IMR-90 (cell line): ENCODE measurements around the gene ST6GALNAC2. TPM values are rescaled to one million over a fixed set of nuclear protein-coding genes. Genes with fewer than 3 reads are reported as not detected.

Experiments
- ATAC-seq: fragments of 200-7000 bp; cut with Tn5 transposase; 2 replicates; pipeline ENCODE4 v1.9.1; 2020; ENCODE audit warnings: low read depth, mild to moderate bottlenecking, moderate library complexity
- BruUV-seq: library from RNA; stranded (reverse); fragments of 400-500 nt; replicated peaks from 2 replicates; lab custom pipeline; 2021; lab: Mats Ljungman, UMichigan
- CTCF ChIA-PET: fragments of 300-600 bp; formaldehyde crosslinking; extraction: SDS; loops from one replicate; lab custom pipeline; 2021; ENCODE audit warnings: antibody characterized with exemption; lab: Yijun Ruan, JAX
- POLR2A ChIA-PET: fragments of 300-600 bp; sonication (Branson Sonifier 250); formaldehyde crosslinking; loops from one replicate; lab custom pipeline; 2022; ENCODE audit warnings: antibody characterized with exemption; ENCODE audit not compliant: unreplicated experiment; lab: Charles Lee
- DNase-seq: peaks from one replicate; pipeline ENCODE4 v3.0.0; 2013
- H2AFZ ChIP-seq: replicated peaks from 2 replicates; pipeline ENCODE3; 2013; ENCODE audit warnings: low read length, mild to moderate bottlenecking; ENCODE audit not compliant: poor library complexity
- H2AK5ac ChIP-seq: 2 replicates; pipeline ENCODE4 v1.6.1; 2013; ENCODE audit warnings: low read depth, low read length, inconsistent platforms
- H2AK9ac ChIP-seq: replicated peaks from 2 replicates; pipeline ENCODE3; 2013; ENCODE audit warnings: mild to moderate bottlenecking, low read depth, low read length, moderate library complexity; ENCODE audit not compliant: poor library complexity
- H2BK120ac ChIP-seq: 2 replicates; pipeline ENCODE4 v1.6.1; 2013; ENCODE audit warnings: low read depth, low read length, inconsistent platforms
- H2BK15ac ChIP-seq: 3 replicates; pipeline ENCODE4 v1.6.1; 2013; ENCODE audit warnings: low read depth, low read length, inconsistent platforms
- H2BK20ac ChIP-seq: 2 replicates; pipeline ENCODE4 v1.6.1; 2013; ENCODE audit warnings: low read depth, mild to moderate bottlenecking, inconsistent platforms, low read length, moderate library complexity
- H2BK5ac ChIP-seq: 2 replicates; pipeline ENCODE4 v1.6.1; 2013; ENCODE audit warnings: mild to moderate bottlenecking, low read depth, low read length, inconsistent platforms; ENCODE audit not compliant: poor library complexity, severe bottlenecking
- H3K14ac ChIP-seq: replicated peaks from 2 replicates; pipeline ENCODE4 v1.6.1; 2013; ENCODE audit warnings: low read depth, low read length, inconsistent platforms
- H3K18ac ChIP-seq: 2 replicates; pipeline ENCODE4 v1.6.1; 2013; ENCODE audit warnings: low read depth, low read length, control low read depth
- H3K23ac ChIP-seq: 2 replicates; pipeline ENCODE4 v1.6.1; 2013; ENCODE audit warnings: low read depth, low read length, inconsistent platforms
- H3K27ac ChIP-seq: 2 replicates; pipeline ENCODE4 v1.5.1; 2013; ENCODE audit warnings: mild to moderate bottlenecking, control low read depth, low read length; ENCODE audit not compliant: insufficient read depth
- H3K27me3 ChIP-seq: 2 replicates; pipeline ENCODE4 v1.6.1; 2013; ENCODE audit warnings: low read length; ENCODE audit not compliant: control insufficient read depth, insufficient read depth
- H3K36me3 ChIP-seq: 2 replicates; pipeline ENCODE4 v1.6.1; 2013; ENCODE audit warnings: low read length, mixed read lengths; ENCODE audit not compliant: control insufficient read depth, insufficient read depth
- H3K4ac ChIP-seq: 2 replicates; pipeline ENCODE4 v1.6.1; 2013; ENCODE audit warnings: low read depth, low read length, inconsistent platforms
- H3K4me1 ChIP-seq: 2 replicates; pipeline ENCODE4 v1.6.1; 2013; ENCODE audit warnings: low read length, mixed read lengths; ENCODE audit not compliant: control insufficient read depth, insufficient read depth
- H3K4me2 ChIP-seq: 2 replicates; pipeline ENCODE4 v1.6.1; 2013; ENCODE audit warnings: low read depth, mild to moderate bottlenecking, control low read depth, low read length, moderate library complexity
- H3K4me3 ChIP-seq: 2 replicates; pipeline ENCODE4 v1.5.1; 2013; ENCODE audit warnings: low read depth, mild to moderate bottlenecking, control low read depth, low read length, moderate library complexity; ENCODE audit not compliant: insufficient read depth
- H3K56ac ChIP-seq: 2 replicates; pipeline ENCODE4 v1.6.1; 2013; ENCODE audit warnings: low read length, inconsistent platforms; ENCODE audit not compliant: insufficient read depth; ENCODE audit errors: extremely low read depth
- H3K79me1 ChIP-seq, 2 experiments: 2 replicates each; pipeline ENCODE4 v1.6.1; 2013; ENCODE audit warnings: low read length in 2 of 2, inconsistent platforms in 1 of 2, low read depth in 1 of 2
- H3K9ac ChIP-seq: 2 replicates; pipeline ENCODE4 v1.6.1; 2013; ENCODE audit warnings: low read depth, low read length, control low read depth
- H3K9me1 ChIP-seq: 2 replicates; pipeline ENCODE4 v1.6.1; 2013; ENCODE audit warnings: low read length, inconsistent platforms; ENCODE audit not compliant: insufficient read depth
- H3K9me3 ChIP-seq: 2 replicates; pipeline ENCODE4 v1.6.1; 2013; ENCODE audit warnings: low read length; ENCODE audit not compliant: control insufficient read depth, insufficient read depth
- H4K20me1 ChIP-seq: 2 replicates; pipeline ENCODE4 v1.6.1; 2013; ENCODE audit warnings: low read length, inconsistent platforms; ENCODE audit not compliant: insufficient read depth
- H4K5ac ChIP-seq: 2 replicates; pipeline ENCODE4 v1.6.1; 2013; ENCODE audit warnings: mild to moderate bottlenecking, low read depth, low read length, control low read depth
- H4K8ac ChIP-seq, 2 experiments: 2 replicates each; pipeline ENCODE4 v1.6.1; 2013; ENCODE audit warnings: low read depth in 2 of 2, low read length in 2 of 2, control low read depth in 1 of 2, inconsistent platforms in 1 of 2
- H4K91ac ChIP-seq: 2 replicates; pipeline ENCODE4 v1.6.1; 2013; ENCODE audit warnings: low read depth, low read length, inconsistent platforms; ENCODE audit not compliant: insufficient read depth
- BHLHE40 ChIP-seq: fragments of 150-350 bp; IDR thresholded peaks from 2 replicates; pipeline ENCODE4 v1.6.1; 2016; ENCODE audit warnings: mild to moderate bottlenecking, low read depth, low read length
- CEBPB ChIP-seq: IDR thresholded peaks from 2 replicates; pipeline ENCODE4 v1.6.1; 2012; ENCODE audit warnings: low read depth, low read length, improper control_type of control experiment
- CHD1 ChIP-seq: IDR thresholded peaks from 2 replicates; pipeline ENCODE4 v1.6.1; 2012; ENCODE audit warnings: low read depth, low read length, improper control_type of control experiment
- FOS ChIP-seq: fragments of 150-350 bp; IDR thresholded peaks from 2 replicates; pipeline ENCODE4 v1.6.1; 2016; ENCODE audit warnings: low read depth, low read length
- MAFK ChIP-seq: IDR thresholded peaks from 2 replicates; pipeline ENCODE4 v1.6.1; 2012; ENCODE audit warnings: low read depth, low read length, improper control_type of control experiment
- MAZ ChIP-seq: IDR thresholded peaks from 2 replicates; pipeline ENCODE4 v1.6.1; 2012; ENCODE audit warnings: low read depth, mild to moderate bottlenecking, low read length, improper control_type of control experiment, moderate library complexity, borderline replicate concordance
- RAD21 ChIP-seq: IDR thresholded peaks from 2 replicates; pipeline ENCODE4 v1.6.1; 2012; ENCODE audit warnings: low read length, improper control_type of control experiment
- RCOR1 ChIP-seq: IDR thresholded peaks from 2 replicates; pipeline ENCODE4 v1.6.1; 2012; ENCODE audit warnings: mild to moderate bottlenecking, low read length, improper control_type of control experiment; ENCODE audit not compliant: insufficient replicate concordance
- WGBS, 2 experiments: methylation state at CpG; one replicate each; pipeline versions ENCODE4 v1.1.5 to v1.1.7; 2013; ENCODE audit warnings: missing lambda C conversion rate in 2 of 2; ENCODE audit not compliant: insufficient read length in 1 of 2; ENCODE audit errors: extremely low coverage in 2 of 2; 5-methylcytosine and 5-hydroxymethylcytosine counted together
- dilution Hi-C: fragments of 300-500 bp; cut with HindIII; formaldehyde crosslinking; loops from one replicate; pipeline ENCODE4 v1.14.3; 2018; ENCODE audit warnings: low sequenced_read_pairs; ENCODE audit not compliant: unreplicated experiment
- in situ Hi-C: fragments of 300-500 bp; cut with MboI; formaldehyde crosslinking; loops from 3 replicates; pipeline ENCODE4 v1.14.3; 2019; ENCODE audit warnings: low sequenced_read_pairs, inconsistent platforms, mixed read lengths
- intact Hi-C: fragments of 100-400 bp; cut with micrococcal nuclease; formaldehyde crosslinking; loops from 2 replicates; pipeline ENCODE4 v1.10.0; 2022
- polyA plus RNA-seq, 3 experiments: library from polyadenylated mRNA; depleted of rRNA; stranded (reverse); fragments of >200 nt; gene quantifications; 2 replicates each; pipeline ENCODE4 v1.2.3, GENCODE V29; 2012; ENCODE audit warnings: low replicate concordance in 1 of 3
- total RNA-seq: library from RNA; depleted of rRNA; stranded (reverse); fragments of >200 nt; gene quantifications from 2 replicates; pipeline ENCODE4 v1.2.3, GENCODE V29; 2012
- TF ChIP-seq, protein P1 (sequence below): conservative IDR thresholded peaks from 2 replicates; pipeline ENCODE4 v1.5.1; 2012; ENCODE audit warnings: mild to moderate bottlenecking, low read depth, low read length, improper control_type of control experiment
- TF ChIP-seq, protein P2 (sequence below): fragments of 150-350 bp; IDR thresholded peaks from 2 replicates; pipeline ENCODE4 v1.6.1; 2017; ENCODE audit warnings: mild to moderate bottlenecking, antibody characterized with exemption, low read length, low read depth
- TF ChIP-seq, protein P3 (sequence below): fragments of 150-350 bp; IDR thresholded peaks from 2 replicates; pipeline ENCODE4 v1.6.1; 2016; ENCODE audit warnings: low read depth, mild to moderate bottlenecking, low read length, moderate library complexity, borderline replicate concordance

The ST6GALNAC2 gene
- total and polyA plus RNA-seq, 2 of the 4 experiments (the other 2 are of a cell fraction), result 0.10 TPM; not detected in 1

DNA sequence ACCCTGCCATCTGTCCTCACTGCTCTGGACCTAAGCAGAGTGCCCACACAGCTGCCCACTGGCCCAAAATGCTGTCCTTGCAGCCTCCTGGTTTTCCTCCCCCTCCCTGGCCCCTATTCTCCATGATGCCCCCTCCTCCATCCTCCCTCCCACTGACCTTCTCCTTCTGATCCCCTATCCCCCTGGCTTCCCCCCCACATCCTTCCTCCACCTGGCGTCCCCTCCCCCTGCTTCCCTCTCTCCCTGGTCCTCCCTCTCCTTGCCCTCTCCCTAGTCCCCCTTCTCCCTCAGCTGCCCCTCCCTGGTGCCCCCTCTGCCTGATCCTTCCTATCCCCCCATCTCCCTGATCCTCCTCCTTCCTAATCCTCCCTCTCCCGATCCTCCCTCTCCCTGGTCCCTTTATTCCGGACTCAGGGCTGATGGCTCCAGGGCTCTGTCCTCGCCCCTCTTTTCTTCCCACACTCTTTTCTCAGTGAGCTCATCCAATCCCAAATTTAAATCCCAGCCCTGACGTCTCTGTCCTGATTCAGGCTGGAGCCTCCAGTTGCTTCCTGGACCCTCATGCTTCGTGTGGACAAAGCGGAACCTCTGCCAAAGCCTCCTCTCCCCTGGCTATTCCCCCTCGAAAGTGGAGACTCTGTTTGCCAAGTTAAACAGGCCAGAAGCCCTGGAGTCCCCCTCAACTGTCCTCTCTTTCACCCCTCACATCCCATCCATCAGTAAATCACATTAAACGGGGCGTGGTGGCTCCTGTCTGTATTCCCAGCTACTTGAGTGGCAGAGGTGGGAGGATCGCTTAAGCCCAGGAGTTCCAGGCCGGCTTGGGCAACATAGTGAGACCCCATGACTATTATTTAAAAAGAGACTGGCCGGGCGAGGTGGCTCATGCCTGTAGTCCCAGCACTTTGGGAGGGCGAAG is 66.4 kb downstream of the ST6GALNAC2 start (continued):
- TF ChIP-seq RAD21 (no peak), FOS (no peak)

DNA sequence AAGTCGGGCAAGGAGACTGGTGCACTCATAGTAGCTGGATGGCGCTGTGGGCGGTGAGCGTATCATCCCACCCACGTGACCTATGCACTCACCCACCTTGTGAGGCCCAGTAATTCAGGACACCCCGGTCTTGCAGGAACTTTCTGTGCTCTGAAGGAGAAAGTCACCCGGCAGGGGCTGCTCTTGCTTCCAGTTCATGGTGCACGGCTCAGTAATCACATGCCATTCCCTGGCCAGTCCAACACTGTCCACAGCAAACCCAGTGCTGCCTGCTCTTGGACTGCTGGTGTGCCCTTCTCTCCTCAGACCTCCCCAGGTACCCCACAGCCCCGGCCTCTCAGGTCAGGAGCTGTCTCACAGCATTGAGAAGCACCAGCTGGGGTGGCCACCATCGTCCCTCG is 68.0 kb downstream of the ST6GALNAC2 start:
- dilution Hi-C loops, result no loop called here
- WGBS, 2 experiments, result 96% methylated on average over 7 of the region's 11 CpGs; no CpG with 5 or more reads in 1 of the 2 experiments
- TF ChIP-seq, protein P1, sequence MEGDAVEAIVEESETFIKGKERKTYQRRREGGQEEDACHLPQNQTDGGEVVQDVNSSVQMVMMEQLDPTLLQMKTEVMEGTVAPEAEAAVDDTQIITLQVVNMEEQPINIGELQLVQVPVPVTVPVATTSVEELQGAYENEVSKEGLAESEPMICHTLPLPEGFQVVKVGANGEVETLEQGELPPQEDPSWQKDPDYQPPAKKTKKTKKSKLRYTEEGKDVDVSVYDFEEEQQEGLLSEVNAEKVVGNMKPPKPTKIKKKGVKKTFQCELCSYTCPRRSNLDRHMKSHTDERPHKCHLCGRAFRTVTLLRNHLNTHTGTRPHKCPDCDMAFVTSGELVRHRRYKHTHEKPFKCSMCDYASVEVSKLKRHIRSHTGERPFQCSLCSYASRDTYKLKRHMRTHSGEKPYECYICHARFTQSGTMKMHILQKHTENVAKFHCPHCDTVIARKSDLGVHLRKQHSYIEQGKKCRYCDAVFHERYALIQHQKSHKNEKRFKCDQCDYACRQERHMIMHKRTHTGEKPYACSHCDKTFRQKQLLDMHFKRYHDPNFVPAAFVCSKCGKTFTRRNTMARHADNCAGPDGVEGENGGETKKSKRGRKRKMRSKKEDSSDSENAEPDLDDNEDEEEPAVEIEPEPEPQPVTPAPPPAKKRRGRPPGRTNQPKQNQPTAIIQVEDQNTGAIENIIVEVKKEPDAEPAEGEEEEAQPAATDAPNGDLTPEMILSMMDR, result no peak
- TF ChIP-seq FOS (no peak), RAD21 (no peak), MAFK (no peak), MAZ (no peak), CEBPB (no peak), CHD1 (no peak), BHLHE40 (no peak), RCOR1 (no peak)
- TF ChIP-seq, protein P2, sequence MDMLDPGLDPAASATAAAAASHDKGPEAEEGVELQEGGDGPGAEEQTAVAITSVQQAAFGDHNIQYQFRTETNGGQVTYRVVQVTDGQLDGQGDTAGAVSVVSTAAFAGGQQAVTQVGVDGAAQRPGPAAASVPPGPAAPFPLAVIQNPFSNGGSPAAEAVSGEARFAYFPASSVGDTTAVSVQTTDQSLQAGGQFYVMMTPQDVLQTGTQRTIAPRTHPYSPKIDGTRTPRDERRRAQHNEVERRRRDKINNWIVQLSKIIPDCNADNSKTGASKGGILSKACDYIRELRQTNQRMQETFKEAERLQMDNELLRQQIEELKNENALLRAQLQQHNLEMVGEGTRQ, result no peak
- TF ChIP-seq, protein P3, sequence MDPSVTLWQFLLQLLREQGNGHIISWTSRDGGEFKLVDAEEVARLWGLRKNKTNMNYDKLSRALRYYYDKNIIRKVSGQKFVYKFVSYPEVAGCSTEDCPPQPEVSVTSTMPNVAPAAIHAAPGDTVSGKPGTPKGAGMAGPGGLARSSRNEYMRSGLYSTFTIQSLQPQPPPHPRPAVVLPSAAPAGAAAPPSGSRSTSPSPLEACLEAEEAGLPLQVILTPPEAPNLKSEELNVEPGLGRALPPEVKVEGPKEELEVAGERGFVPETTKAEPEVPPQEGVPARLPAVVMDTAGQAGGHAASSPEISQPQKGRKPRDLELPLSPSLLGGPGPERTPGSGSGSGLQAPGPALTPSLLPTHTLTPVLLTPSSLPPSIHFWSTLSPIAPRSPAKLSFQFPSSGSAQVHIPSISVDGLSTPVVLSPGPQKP, result no peak

More for the DNA sequence above, 68.0 kb downstream of the ST6GALNAC2 start:
- intact Hi-C loops, result no loop called here
- CTCF ChIA-PET, result interaction anchor here (1.0 kb wide), 1 partner anchor 120 kb away, joined by 3 read pairs; no protein-coding TSS in a partner anchor
- POLR2A ChIA-PET, result no interaction called here
- no peak overlapping the region for H4K5ac ChIP-seq
- no peak overlapping the region for H2AK5ac ChIP-seq
- H2AFZ ChIP-seq, result no peak overlapping the region
- no peak overlapping the region for H2AK9ac ChIP-seq
- H3K4me2 ChIP-seq, result no peak overlapping the region
- no peak overlapping the region for H4K8ac ChIP-seq
- H3K4me3 ChIP-seq, result no peak overlapping the region
- no peak overlapping the region for H2BK15ac ChIP-seq
- H3K27me3 ChIP-seq, result no peaks in the 10 kb centered on the region
- no peak overlapping the region for H3K14ac ChIP-seq
- H3K23ac ChIP-seq, result no peak overlapping the region
- H3K36me3 ChIP-seq, result no peaks in the 10 kb centered on the region
- H3K18ac ChIP-seq, result no peak overlapping the region
- no peak overlapping the region for H2BK5ac ChIP-seq
- H3K79me1 ChIP-seq, result no peaks in the 10 kb centered on the region
- H3K4me1 ChIP-seq, result peaks cover 3% of the 10 kb centered on the region; the same call in 1 of the 2 replicates
- no peak overlapping the region for H3K4ac ChIP-seq
- H3K9me3 ChIP-seq, result no peaks in the 10 kb centered on the region
- H3K56ac ChIP-seq, result no peak overlapping the region
- H4K20me1 ChIP-seq, result no peaks in the 10 kb centered on the region
- DNase-seq (no peak), ATAC-seq (no peak)
- in situ Hi-C loops, result no loop called here
- H4K91ac ChIP-seq, result no peak overlapping the region
- H3K9me1 ChIP-seq, result no peaks in the 10 kb centered on the region
- BruUV-seq, result no TSS peak
- H3K27ac ChIP-seq, result no peak overlapping the region
- H3K9ac ChIP-seq, result no peak overlapping the region
- no peak overlapping the region for H2BK20ac ChIP-seq
- no peak overlapping the region for H2BK120ac ChIP-seq
